Lower leg skin (tissue), 3 donors: ENCODE data around the gene DAAM1.

ENCODE experiments used
- CTCF ChIP-seq, 3 donors: fragments of 450-650 bp; IDR thresholded peaks; one replicate each; pipeline ENCODE4 v1.5.1; 2016; ENCODE audit warnings: antibody characterized with exemption in 3 of 3, mild to moderate bottlenecking in 3 of 3, moderate library complexity in 2 of 3
- POLR2A ChIP-seq, 2 donors: fragments of 450-650 bp; IDR thresholded peaks; one replicate each; pipeline ENCODE4 v1.6.1; 2016 to 2017; ENCODE audit warnings: antibody characterized with exemption in 2 of 2, mild to moderate bottlenecking in 1 of 2, moderate library complexity in 1 of 2

GRCh38 chr14:59316151-59316830 lies 127.8 kb downstream of the DAAM1 start:
- TF ChIP-seq CTCF (IDR thresholded peaks at IDR 0.05) (no peak), POLR2A (IDR thresholded peaks at IDR 0.05) (no peak)
